Mesenteric fat pad (tissue), 1 donor: ENCODE measurements around the gene OR10G8. TPM values are rescaled to one million over a fixed set of nuclear protein-coding genes. Genes with fewer than 3 reads are reported as not detected.

Source experiments
- DNase-seq: peaks from one replicate; pipeline ENCODE4 v3.0.0-alpha.2; 2020; ENCODE audit warnings: low spot score
- total RNA-seq: library from RNA; stranded (reverse); fragmentation: NEBNext Ultra II Directional; extraction: Animal tissue kit (Norgen Biotek cat#: 25700); gene quantifications from one replicate; pipeline ENCODE4 v1.2.1, GENCODE V29; 2021
- donor health status: DM: yes; HTN: yes; CAD: no.

Gene OR10G8
- total RNA-seq, 1 donor from 2014 or later = not detected

DNA sequence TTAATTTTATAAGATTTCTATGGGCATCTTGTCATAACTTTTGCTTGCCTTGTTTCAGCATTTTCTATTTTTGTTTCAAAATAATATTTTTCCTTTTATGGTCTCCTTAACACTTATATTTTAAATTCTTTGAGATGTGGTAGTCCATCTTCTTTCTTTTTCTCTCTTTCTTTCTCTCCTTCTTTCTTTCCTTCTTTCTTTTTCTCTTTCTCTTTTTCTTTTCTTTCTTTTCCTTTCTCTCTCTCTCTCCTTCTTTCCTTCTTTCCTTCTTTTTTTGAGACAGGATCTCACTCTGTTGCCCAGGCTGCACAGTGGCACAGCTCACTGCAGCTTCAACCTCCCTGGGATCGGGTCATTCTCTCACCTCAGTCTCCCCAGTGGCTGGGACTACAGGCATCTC is 50.7 kb downstream of the OR10G8 start:
- DNase-seq = no peak

DNA sequence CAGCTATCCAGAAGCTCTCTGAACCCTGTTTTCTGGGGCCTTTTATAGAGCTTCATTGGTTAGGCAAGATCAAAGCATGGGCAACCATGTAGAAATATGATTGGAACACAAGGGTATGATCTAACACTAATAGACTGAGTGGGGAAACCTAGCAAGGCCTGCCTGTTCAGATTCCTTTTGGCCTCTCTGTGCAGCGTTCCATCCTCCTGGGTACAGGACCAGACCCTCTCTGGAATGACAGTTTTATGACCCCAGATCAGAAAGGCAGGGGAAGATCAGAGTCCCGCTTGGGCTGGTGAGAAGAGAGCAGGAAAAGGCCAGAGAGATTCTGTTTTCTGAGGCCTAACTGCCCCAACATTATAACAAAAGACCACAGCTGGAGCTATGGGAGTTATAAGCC is 52.0 kb downstream of the OR10G8 start:
- no peak for DNase-seq

DNA sequence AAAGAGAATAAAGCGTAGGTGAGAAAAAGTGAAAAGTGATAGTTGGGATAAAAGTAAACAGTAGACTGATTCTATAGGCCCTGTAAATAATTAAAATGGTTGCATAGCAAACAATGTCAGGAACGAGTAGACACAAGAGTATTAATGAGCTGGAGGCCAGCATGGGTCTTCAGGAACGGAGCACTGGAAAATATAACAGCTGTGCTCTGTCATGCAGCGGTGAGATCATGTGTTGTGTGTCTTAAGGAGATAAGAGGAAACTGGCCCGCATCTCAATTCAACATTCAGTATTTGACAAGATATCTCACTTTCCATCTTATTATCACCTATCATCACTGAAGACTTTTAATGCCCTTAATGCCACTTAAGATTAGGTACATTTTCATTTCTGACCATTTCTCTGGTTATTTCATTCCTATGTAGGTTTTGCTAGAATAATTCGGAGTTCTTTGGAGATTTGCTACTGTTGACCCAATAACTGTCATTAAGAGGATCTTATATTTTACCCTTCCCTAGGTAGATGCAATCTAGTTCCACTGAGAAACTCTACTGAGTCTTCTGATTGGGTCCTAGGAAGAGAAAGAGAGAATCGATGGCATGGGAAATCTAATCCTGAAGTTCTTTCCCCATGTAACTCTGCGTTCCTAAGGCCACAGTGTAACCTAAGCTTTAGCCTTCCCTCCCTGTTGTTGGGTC is 53.2 kb downstream of the OR10G8 start:
- DNase-seq = no peak

Other genes with a start within 250 kb of the OR10G8 start
- gene OR6M1, start 220.4 kb upstream of the OR10G8 start, total RNA-seq = not detected
- gene TMEM225, start 141.1 kb upstream of the OR10G8 start, total RNA-seq = not detected
- gene OR8D4, start 124.6 kb upstream of the OR10G8 start, total RNA-seq = not detected
- not detected for gene OR4D5, start 87.2 kb upstream of the OR10G8 start, total RNA-seq
- gene OR6T1, start 83.0 kb upstream of the OR10G8 start, total RNA-seq = not detected
- not detected for gene OR10S1, start 49.0 kb upstream of the OR10G8 start, total RNA-seq
- gene OR10G6, start 31.6 kb upstream of the OR10G8 start, total RNA-seq = not detected
- not detected for gene OR10G4, start 13.8 kb upstream of the OR10G8 start, total RNA-seq
- not detected for gene OR10G9, start 3.8 kb upstream of the OR10G8 start, total RNA-seq
- not detected for gene OR10G7, start 14.5 kb downstream of the OR10G8 start, total RNA-seq
- gene VWA5A, start 88.7 kb downstream of the OR10G8 start, total RNA-seq = 14.6 TPM
- not detected for gene OR10D3, start 156.5 kb downstream of the OR10G8 start, total RNA-seq
- not detected for gene OR8G1, start 214.3 kb downstream of the OR10G8 start, total RNA-seq
- gene OR8G5, start 229.6 kb downstream of the OR10G8 start, total RNA-seq = not detected